IPS-NIHi7 (cell line): ENCODE data around the gene NT5DC2.

Experiments
- DNase-seq: peaks from one replicate; pipeline ENCODE4 v3.0.0; 2012; ENCODE audit warnings: mixed read lengths; ENCODE audit errors: extremely low spot score

Gene NT5DC2

DNA sequence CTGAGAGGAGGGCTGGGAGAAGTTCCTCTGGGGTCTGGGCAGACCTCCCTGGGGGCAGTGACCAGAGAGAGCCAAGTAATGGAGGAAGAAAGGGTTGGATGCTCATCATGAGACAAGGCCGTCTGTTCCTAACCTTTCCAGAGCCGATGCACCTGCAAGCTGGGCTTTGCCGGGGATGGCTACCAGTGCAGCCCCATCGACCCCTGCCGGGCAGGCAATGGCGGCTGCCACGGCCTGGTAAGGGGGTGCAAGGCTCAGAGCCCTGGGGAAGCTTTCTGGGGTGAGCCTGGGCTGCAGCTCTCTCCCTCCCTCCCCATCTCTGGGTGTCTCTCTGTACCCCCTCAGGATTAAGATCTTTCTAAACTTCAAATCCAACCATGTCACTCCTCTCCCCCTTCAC is 22.1 kb downstream of the NT5DC2 start:
- no peak for DNase-seq

DNA sequence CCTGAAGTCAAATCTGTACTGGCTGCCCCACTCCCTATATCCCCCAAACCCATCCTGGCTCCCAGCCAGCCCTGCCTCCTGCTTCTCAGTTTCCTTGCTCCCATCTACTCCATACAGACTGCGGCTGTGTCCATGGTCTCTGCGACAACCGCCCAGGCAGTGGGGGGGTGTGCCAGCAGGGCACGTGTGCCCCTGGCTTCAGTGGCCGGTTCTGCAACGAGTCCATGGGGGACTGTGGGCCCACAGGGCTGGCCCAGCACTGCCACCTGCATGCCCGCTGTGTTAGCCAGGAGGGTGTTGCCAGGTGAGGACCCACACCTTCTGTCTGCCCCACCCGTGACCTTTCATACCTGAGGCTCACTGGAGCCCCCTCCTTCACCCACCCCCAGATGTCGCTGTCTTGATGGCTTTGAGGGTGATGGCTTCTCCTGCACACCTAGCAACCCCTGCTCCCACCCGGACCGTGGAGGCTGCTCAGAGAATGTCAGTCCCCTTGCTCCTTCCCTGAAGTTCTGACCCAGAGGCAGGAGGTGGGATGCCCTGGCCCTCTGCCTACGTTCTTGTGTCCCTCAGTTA is 23.8 kb downstream of the NT5DC2 start:
- no peak for DNase-seq

DNA sequence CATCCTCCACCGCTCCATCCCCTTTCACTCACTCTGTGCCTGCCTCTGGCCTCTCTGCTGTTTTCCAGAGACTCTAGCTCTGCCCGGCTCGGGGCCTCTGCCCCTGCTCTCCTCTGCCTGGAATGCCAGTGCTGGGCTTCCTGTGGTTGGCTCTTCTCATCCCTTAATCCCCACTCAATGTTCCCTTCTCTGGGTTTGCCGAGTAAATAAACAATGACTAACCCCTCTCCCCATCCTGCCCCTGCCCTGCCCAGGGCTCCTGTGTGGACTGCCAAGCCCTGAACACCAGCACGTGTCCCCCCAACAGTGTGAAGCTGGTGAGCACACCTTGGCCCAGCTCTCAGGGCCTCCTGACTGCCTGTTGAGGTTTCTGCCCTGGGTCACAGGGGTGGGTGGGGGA is 26.3 kb downstream of the NT5DC2 start:
- no peak for DNase-seq

DNA sequence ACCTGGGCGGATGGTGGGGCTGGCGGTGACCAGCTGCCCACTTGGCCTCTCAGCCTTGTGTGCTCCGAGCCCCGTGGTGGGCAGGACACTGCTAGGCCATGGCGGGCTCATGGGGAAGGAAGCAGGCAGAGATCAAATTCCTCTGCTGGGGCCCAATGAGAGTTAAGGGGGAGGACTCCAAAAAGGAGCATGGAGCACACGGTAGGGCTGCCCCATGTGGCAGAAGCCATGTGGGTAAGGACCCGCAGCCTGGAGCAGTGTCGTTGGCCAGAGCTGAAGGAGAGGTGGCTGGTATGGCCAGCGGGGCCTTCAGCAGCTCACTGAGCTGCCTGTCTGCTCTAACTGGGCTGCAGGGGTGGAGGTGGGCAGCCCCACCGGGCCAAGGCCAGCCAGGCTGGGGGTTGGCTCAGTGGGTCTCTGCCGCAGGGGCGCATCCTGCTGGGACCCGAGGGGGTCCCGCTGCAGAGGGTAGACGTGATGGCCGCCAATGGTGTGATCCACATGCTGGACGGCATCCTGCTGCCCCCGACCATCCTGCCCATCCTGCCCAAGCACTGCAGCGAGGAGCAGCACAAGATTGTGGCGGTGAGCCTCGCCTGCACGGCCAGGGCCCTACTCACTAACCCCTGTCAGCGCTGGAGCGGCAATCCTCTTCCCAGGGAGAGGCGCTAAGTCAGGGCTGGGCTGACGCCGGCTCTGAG is 27.2 kb downstream of the NT5DC2 start:
- DNase-seq, result no peak

DNA sequence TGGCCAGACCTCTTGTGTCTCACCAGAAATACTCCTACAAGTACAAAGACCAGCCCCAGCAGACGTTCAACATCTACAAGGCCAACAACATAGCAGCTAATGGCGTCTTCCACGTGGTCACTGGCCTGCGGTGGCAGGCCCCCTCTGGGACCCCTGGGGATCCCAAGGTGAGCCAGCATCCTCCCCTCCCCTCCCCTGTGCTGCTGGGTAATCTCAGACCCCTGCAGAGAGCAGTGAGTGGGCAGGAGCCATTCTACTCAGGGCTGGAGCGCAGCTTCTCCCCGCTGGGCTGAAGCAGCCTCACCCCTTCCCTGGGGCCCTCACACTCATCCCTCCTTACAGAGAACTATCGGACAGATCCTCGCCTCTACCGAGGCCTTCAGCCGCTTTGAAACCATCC is 28.7 kb downstream of the NT5DC2 start:
- no peak for DNase-seq

DNA sequence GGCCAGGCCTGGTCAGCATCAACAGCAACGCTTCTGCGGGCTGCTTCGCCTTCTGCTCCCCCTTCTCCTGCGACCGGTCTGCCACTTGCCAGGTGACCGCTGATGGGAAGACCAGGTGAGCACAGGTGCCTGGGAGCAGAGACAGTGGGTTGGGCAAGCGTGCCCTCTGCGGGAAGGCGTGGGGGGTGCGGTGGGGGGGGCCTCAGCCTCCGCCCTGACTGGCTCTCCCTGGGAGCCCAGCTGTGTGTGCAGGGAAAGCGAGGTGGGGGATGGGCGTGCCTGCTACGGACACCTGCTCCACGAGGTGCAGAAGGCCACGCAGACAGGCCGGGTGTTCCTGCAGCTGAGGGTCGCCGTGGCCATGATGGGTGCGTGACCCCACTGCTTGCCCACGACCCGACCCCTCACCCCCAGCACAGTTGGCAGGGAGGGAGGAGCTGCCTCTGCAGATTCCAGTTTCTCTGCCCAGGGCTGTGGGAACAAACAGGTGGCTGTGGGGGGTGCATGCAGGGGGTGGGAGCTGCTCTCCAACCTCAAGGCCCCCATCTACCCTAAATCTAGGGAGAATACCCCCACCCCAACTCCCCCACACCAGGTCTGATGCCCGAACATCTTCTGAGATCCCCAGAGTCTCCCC is 29.8 kb downstream of the NT5DC2 start:
- no peak for DNase-seq

DNA sequence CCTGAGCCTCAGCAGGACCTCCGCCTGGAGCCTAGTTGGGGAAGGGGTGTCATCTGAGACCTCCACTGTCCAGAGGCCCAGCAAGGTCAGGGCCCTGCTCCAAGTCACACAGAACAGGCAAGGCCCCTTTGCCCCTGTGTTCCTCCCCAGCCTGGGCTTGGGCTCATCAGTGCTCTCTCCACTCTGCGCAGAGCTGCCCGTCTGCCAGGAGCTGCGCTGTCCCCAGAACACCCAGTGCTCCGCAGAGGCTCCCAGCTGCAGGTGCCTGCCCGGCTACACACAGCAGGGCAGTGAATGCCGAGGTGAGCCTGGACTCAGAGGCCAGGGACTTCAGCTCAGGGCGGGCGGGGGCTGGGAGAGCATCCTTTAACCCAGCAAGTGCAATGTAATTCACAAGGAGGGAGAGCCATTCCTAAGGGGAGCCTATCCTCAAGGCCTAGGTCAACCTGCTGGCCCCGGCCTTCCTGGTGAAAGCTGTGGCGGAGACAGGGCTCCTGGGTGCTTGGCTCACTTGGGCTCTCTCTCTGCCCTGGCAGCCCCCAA is 30.8 kb downstream of the NT5DC2 start:
- DNase-seq, result no peak

DNA sequence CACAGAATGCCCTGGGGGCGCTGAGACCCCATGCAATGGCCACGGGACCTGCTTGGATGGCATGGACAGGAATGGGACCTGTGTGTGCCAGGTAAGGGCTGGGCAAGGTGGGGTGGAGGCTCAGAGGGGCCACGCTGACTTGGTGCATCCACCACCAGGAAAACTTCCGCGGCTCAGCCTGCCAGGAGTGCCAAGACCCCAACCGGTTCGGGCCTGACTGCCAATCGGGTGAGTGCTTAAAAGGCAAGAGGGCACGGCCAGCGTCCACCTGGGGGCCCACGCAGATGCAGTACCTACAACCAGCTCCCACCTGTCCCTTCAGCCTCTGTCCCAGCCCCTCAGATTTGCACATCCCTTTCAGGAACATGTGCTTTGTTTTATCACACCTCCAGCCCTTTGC is 31.7 kb downstream of the NT5DC2 start:
- DNase-seq, result no peak

DNA sequence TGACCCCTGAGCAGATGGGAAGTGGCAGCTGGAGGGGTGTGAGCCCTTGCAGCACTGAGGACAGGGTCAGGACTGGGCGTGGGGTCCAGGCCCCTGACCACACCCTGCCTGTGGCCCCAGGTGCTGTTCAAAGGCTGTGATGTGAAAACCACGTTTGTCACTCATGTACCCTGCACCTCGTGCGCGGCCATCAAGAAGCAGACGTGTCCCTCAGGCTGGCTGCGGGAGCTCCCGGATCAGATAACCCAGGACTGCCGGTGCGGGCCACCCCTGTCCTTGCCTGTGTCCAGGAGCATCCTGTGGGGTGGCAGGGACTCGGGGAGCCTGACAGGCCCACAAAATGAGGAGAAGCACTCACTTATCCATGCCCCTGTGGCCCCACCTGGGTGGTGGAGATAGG is 32.6 kb downstream of the NT5DC2 start:
- no peak for DNase-seq

DNA sequence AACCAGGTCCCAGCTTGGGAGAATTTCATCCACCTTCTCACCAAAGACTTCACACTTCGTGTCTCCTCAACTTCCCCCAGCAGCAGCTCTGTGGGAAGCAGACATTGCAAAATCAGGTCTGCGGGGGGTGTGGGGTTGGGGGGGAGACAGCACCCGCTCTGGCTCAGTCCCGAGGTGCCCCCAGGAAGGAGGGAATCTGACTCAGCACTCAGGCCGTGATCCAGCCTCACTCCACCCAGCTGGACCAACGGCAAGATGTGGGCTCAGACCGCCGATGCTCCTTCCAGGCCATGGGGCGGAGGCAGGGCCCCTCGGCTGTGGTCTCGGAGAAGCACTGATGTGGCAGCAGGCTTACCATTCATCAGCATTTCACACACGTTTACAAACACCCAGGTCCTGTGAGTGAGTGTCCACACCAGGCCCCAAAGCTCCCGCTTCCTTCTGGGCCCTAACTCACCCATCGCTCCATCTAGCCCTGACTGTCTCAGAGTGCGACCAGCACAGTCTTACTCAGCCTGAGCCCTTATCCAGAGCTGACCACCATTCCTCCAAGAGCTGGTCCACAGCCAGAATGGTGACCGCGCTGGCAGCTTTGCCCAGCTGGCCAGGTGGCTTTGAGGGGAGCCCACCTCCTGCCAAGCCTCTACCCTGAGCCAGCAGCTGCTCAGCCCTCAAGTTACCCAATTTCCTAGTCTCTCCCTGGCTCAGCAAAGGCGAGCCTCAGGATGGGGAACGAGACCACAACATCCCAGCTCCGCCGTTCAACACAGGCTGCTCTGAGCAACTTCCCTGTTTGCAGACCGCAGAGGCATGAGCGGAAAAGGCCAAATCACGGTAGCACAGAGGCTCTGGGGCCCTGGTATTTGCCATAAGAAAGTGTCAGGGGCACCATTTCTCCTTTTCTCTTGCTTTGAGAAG is 35.3 kb downstream of the NT5DC2 start:
- DNase-seq, result no peak

DNA sequence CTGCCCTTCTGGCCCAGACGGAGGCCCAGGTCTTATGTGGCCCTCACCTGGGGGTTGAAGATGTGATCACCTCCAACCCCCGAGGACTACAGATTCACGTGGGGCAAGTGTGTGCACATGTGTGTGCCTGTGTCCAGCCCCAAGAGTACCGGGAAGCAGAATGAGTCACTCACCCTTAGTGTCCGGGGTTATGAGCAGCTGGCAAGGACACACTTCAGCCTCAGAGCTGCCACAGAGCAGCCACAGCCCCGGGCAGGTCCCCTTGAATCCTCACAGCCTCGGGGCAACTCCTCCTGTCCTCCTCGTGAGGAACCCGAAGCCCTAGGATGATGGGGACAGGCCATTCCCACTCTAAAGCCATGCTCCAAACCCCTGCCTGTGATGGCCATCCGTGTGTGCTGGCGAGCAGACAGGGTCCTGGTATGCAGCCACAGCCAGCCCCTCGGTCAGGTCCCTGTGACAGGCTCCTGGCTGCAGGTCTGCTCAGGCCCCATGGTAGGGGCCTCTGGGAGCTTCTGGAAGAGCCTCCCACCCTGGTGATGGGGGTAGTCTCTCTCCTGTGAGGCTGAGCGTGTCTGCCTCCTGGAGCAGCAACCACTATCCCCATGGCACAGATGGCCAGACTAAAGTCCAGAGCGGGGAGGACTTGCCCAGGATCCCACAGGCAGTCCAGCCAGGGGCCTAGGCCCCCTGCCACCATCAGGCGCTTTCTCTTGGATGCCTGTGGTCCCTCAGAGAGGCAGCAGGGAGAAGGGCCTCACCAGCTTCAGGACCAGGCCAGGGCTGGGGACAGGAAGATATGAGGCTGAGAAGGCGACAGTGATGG is 37.7 kb downstream of the NT5DC2 start:
- no peak for DNase-seq

DNA sequence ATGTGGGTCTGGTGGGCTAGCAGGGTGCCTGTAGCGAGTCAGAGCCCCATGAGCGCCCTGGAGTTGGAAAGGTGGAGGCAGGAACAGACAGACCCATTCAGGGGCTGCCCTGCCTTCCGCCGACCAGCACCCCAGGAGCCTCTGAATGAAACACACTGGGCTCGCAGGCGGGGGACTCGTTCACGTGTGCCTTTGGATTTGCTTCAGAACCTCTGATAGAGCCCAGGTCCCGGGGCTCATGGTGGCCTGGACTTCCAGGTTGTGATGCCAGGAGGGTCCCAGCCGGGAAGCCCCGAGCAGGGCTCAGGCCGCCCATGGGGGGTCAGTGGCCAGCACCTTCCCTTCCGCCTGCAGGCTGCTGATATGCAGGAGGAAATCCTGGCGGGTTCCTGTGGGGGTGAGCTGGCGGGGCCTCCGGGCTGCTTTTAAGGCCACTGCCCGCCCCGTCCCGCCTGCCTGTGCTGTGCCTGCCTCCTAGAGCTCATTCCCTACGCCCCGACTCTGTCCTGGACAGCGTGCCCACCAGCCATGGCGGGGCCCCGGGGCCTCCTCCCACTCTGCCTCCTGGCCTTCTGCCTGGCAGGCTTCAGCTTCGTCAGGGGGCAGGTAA is 38.7 kb downstream of the NT5DC2 start, which contains the start of gene STAB1:
Gene STAB1, plus strand, starts transcription at position 453 of the 610 bp plus-strand sequence. Its CDS starts 76 bp downstream, at position 529.
- DNase-seq, result no peak

DNA sequence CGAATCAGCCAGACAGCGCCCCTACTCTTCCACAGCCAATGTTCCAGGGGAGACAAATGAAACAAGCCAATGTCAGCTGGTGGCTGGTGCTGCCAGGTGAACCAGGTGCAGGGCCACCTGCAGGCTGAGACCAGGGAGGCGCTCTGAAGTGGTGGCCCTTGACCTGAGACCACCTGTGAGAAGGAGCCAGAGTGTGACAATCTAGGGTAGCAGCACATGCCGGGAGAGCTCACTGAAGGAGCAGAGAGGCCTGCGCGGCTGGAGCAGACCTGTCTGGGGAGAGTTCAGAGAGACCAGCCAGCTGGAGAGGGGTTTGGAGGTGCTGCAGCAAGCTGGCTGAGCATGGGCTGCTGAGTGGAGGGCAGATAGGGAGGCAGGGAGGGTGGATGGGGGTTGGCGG is 39.2 kb downstream of the NT5DC2 start:
- DNase-seq, result no peak

DNA sequence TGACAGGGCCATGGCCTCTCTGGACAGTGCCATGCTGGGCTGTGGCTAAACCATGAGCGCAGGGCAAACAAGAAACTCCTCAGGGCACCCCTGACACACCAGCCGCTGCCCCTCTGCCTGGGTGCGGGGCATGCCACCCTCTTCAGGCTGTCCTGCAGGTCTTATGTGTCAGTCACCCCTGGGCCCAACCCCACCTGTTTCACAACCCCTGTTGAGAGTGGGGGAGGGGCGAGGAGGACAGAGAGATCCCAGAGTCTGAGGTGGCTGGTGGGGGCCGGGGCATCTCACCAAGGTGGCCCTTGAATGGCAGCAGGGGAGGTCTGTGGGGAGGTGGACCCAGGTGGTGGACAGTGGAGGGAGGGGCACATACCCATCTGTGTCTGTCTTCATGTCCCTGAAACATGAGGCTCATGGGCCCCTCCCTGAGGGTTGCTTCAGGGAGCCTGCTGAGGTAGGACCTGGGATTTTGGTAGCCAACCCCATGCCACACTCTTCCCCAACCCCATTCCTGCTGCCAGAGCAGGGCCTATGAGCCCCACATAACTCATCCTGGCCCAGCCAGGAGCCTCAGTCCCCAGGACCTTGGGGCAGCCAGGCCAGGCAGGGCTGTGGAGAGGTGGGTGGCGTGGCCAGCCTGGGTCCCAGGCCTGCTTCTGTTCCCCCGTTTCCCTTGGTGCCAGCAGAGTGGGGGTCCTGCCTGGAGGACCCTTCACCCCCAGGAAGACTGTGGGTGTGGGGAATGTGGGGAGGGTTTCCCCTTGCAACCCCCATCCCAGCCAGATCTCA is 40.2 kb downstream of the NT5DC2 start:
- DNase-seq, result no peak

DNA sequence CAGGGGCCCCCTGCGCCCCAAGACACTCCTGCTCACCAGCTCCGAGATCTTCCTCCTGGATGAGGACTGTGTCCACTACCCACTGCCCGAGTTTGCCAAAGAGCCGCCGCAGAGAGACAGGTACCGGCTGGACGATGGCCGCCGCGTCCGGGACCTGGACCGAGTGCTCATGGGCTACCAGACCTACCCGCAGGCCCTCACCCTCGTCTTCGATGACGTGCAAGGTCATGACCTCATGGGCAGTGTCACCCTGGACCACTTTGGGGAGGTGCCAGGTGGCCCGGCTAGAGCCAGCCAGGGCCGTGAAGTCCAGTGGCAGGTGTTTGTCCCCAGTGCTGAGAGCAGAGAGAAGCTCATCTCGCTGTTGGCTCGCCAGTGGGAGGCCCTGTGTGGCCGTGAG is 41.6 kb downstream of the NT5DC2 start:
- DNase-seq, result no peak

DNA sequence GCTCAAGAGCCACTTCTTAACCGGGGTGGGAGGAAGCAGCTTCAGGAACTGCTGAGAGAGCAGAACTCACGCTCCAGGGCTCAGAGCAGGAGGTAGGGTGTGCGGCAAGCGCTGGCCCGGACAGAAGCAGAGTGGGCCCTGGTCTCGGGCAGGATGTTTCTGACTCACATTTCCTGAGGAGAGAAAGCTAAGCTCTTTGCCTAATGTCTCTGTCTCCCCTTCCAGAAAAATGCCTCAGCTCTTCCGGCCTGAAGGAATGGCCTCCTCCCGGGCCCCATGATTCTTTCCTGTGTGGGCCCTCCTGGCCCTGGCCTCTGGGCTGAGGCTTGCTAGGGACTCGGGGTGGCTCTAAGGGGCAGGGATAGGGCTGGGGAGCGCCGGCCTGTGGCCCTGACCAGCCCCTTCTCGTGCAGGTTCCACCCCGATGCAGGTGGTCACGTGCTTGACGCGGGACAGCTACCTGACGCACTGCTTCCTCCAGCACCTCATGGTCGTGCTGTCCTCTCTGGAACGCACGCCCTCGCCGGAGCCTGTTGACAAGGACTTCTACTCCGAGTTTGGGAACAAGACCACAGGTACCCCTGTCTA is 42.6 kb downstream of the NT5DC2 start:
- no peak for DNase-seq

DNA sequence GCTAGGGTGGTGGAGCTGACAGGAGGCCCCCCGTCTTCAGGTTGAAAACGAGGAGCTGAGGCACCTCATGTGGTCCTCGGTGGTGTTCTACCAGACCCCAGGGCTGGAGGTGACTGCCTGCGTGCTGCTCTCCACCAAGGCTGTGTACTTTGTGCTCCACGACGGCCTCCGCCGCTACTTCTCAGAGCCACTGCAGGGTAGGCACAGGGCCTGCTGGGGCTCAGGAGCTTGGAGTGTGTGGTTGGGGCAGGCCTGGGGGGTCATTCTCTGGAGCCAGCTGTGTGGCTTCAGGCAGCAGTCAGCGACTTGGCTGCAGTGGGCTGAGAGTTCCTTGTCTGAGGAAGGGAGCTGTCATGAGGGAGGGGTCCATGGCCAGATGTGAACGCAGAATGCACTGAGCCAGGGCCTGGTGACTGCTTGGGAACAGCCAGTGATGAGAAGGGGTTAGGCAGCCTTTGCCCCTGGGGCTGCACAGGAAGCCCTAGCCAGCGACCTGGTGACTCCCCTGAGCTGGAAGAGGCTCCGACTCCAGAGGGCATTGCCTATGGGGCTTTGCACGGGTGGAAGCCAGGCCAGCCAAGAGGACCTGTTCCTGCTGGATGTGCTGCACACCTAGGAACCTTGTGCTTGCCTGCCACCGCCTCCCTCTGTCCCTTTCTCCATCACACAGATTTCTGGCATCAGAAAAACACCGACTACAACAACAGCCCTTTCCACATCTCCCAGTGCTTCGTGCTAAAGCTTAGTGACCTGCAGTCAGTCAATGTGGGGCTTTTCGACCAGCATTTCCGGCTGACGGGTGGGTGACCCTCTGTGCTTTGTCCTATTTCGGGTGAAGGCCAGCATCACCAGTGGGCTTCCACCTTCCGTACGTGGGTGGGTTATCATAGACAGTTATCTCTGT is 43.4 kb downstream of the NT5DC2 start:
- no peak for DNase-seq

DNA sequence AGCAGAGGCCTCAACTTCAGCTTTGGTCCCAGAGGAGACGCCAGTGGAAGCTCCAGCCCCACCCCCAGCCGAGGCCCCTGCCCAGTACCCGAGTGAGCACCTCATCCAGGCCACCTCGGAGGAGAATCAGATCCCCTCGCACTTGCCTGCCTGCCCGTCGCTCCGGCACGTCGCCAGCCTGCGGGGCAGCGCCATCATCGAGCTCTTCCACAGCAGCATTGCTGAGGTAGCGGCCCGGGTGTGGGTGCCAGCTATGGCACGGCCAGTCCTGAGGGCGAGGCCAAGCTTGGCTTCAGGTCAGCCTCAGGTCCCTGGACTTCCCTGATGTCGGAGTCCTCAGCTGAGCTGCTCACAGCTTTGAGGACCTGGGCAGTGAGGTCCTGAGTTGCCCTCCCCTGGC is 44.2 kb downstream of the NT5DC2 start:
- DNase-seq, result no peak
